WTC11 (cell line): ENCODE data around the gene ARG2.

ENCODE experiments used
- CREM ChIP-seq: sonication (generic); formaldehyde crosslinking; IDR thresholded peaks from 2 replicates; pipeline ENCODE4 v1.8.1; 2022; ENCODE audit warnings: mild to moderate bottlenecking, missing genetic modification reagents, moderate library complexity
- NFATC4 ChIP-seq: fragments of 250-450 bp; sonication (Bioruptor Pico); IDR thresholded peaks from 2 replicates; pipeline ENCODE4 v1.9.0; 2021; ENCODE audit warnings: mild to moderate bottlenecking
- SOX15 ChIP-seq: fragments of 250-450 bp; sonication (Bioruptor Pico); IDR thresholded peaks from 2 replicates; pipeline ENCODE4 v1.9.0; 2021; ENCODE audit warnings: mild to moderate bottlenecking
- TCF7 ChIP-seq: sonication (generic); formaldehyde crosslinking; IDR thresholded peaks from 2 replicates; pipeline ENCODE4 v1.8.0; 2022; ENCODE audit warnings: mild to moderate bottlenecking, low read depth, missing genetic modification reagents, moderate library complexity
- USF2 ChIP-seq: sonication (generic); formaldehyde crosslinking; IDR thresholded peaks from 2 replicates; pipeline ENCODE4 v1.8.1; 2023; ENCODE audit warnings: mild to moderate bottlenecking, missing genetic modification reagents, moderate library complexity
- TF ChIP-seq, protein P1 (sequence below): fragments of 200-600 bp; IDR thresholded peaks from 2 replicates; pipeline ENCODE4 v1.8.0; 2022; ENCODE audit warnings: antibody characterized with exemption

GRCh38 chr14:67583711-67584644 is 35.7 kb upstream of the ARG2 start:
- TF ChIP-seq TCF7 (no peak), USF2 (CRISPR knock-in tag) (no peak), NFATC4 (CRISPR knock-in tag) (no peak), SOX15 (CRISPR knock-in tag) (no peak), CREM (CRISPR knock-in tag) (no peak)
- TF ChIP-seq, protein P1, sequence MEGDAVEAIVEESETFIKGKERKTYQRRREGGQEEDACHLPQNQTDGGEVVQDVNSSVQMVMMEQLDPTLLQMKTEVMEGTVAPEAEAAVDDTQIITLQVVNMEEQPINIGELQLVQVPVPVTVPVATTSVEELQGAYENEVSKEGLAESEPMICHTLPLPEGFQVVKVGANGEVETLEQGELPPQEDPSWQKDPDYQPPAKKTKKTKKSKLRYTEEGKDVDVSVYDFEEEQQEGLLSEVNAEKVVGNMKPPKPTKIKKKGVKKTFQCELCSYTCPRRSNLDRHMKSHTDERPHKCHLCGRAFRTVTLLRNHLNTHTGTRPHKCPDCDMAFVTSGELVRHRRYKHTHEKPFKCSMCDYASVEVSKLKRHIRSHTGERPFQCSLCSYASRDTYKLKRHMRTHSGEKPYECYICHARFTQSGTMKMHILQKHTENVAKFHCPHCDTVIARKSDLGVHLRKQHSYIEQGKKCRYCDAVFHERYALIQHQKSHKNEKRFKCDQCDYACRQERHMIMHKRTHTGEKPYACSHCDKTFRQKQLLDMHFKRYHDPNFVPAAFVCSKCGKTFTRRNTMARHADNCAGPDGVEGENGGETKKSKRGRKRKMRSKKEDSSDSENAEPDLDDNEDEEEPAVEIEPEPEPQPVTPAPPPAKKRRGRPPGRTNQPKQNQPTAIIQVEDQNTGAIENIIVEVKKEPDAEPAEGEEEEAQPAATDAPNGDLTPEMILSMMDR: peak; percentile 36; the same call in 1 of the 2 replicates
